Suprapubic skin (tissue), 4 donors: Measurements from ENCODE around the gene RAB3A. TPM values are rescaled to one million over a fixed set of nuclear protein-coding genes. Genes with fewer than 3 reads are reported as not detected.
"Not testable (repeated sequence)": the region's sequence is repeated elsewhere in the genome, so short reads cannot be mapped to it uniquely, and the experiment has no call there.

ENCODE experiments used
- DNase-seq, 2 donors: peaks; one replicate each; pipeline ENCODE4 v3.0.0-alpha.2; 2019; ENCODE audit warnings: low spot score in 2 of 2
- H3K27ac ChIP-seq: fragments of 200-600 bp; sonication (generic); one replicate; pipeline ENCODE4 v1.5.1; 2019
- H3K27me3 ChIP-seq: fragments of 200-600 bp; sonication (generic); one replicate; pipeline ENCODE4 v1.5.1; 2019
- H3K36me3 ChIP-seq: fragments of 200-600 bp; sonication (generic); one replicate; pipeline ENCODE4 v1.5.1; 2019
- H3K4me1 ChIP-seq: fragments of 200-600 bp; sonication (generic); one replicate; pipeline ENCODE4 v1.5.1; 2019
- H3K4me3 ChIP-seq: fragments of 200-600 bp; sonication (generic); one replicate; pipeline ENCODE4 v1.5.1; 2019; ENCODE audit warnings: mild to moderate bottlenecking
- H3K9me3 ChIP-seq: fragments of 200-600 bp; sonication (generic); one replicate; pipeline ENCODE4 v1.5.1; 2019
- CTCF ChIP-seq, 2 donors: fragments of 200-600 bp in 1 of 2; fragments of 450-650 bp in 1 of 2; sonication (generic) in 1 of 2; IDR thresholded peaks; one replicate each; pipeline ENCODE4 v1.5.1; 2016 to 2019; ENCODE audit warnings: antibody characterized with exemption in 2 of 2, mild to moderate bottlenecking in 1 of 2, moderate library complexity in 1 of 2
- EP300 ChIP-seq: sonication (generic); formaldehyde crosslinking; IDR thresholded peaks from one replicate; pipeline ENCODE4 v1.6.1; 2017; ENCODE audit warnings: antibody characterized with exemption
- POLR2A ChIP-seq, 2 donors: fragments of 450-650 bp; IDR thresholded peaks; one replicate each; pipeline ENCODE4 v1.6.1; 2017; ENCODE audit warnings: antibody characterized with exemption in 2 of 2, mild to moderate bottlenecking in 2 of 2, moderate library complexity in 2 of 2
- POLR2AphosphoS5 ChIP-seq, 3 donors: sonication (generic); formaldehyde crosslinking; IDR thresholded peaks; one replicate each; pipeline ENCODE4 v1.6.1; 2017; ENCODE audit warnings: antibody characterized with exemption in 3 of 3
- WGBS: methylation state at CpG from one replicate; pipeline ENCODE4 v1.1.5; 2018; 5-methylcytosine and 5-hydroxymethylcytosine counted together
- total RNA-seq, 4 donors: library from RNA; depleted of rRNA; stranded (reverse); fragments of >200 nt; gene quantifications; one replicate each; pipeline ENCODE4 v1.1.0, GENCODE V29; 2016

The RAB3A gene
- total RNA-seq, 4 donors from 2014 or later: 1.9 to 5.3 (median 1.9) TPM

GRCh38 chr19:18216789-18217188, 12.9 kb upstream of the RAB3A start:
- WGBS: 90% methylated on average over 7 of the region's 8 CpGs
- peaks cover 5% of the 10 kb centered on the region for H3K4me1 ChIP-seq
- TF ChIP-seq POLR2AphosphoS5 (IDR thresholded peaks at IDR 0.05) (no peak), POLR2A (IDR thresholded peaks at IDR 0.05) (no peak), CTCF (IDR thresholded peaks at IDR 0.05) (no peak), EP300 (no peak)
- no peaks in the 10 kb centered on the region for H3K9me3 ChIP-seq
- H3K4me3 ChIP-seq: no peak overlapping the region
- peaks cover 16% of the 10 kb centered on the region for H3K27me3 ChIP-seq
- no peak overlapping the region for H3K27ac ChIP-seq
- no peaks in the 10 kb centered on the region for H3K36me3 ChIP-seq
- DNase-seq: no peak

GRCh38 chr19:18214779-18215433, 11.1 kb upstream of the RAB3A start:
- Histone ChIP-seq H3K4me3 (no peak overlapping the region), H3K27ac (no peak overlapping the region), H3K36me3 (no peaks in the 10 kb centered on the region), H3K9me3 (no peaks in the 10 kb centered on the region), H3K4me1 (no peaks in the 10 kb centered on the region), H3K27me3 (no peaks in the 10 kb centered on the region)
- WGBS: 67% methylated on average over 7 of the region's 7 CpGs
- TF ChIP-seq POLR2A (IDR thresholded peaks at IDR 0.05): no peak
- TF ChIP-seq CTCF (IDR thresholded peaks at IDR 0.05): no peak
- TF ChIP-seq POLR2AphosphoS5 (IDR thresholded peaks at IDR 0.05): no peak
- no peak for TF ChIP-seq EP300
- no peak for DNase-seq

DNA sequence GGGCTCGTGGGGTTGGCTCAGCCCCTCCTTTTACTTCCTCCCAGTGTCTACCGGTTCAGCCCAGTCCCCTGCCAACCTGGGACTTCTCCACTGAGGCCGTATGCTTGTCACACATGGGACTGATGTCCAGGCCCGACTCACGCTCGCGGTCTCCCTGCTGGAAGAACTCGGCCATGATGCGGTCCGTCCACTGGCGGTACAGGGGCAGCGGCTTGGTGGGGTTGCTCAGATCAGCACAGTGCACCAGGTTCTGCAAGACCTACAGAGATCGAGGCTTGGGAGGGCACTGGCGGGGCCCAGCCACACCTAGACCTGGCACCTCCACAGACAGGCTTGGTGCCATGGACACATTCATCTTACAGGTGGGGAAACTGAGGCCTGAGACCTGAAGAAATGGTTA, 7.8 kb upstream of the RAB3A start:
- Histone ChIP-seq H3K27me3 (no peaks in the 10 kb centered on the region), H3K27ac (no peak overlapping the region), H3K9me3 (no peaks in the 10 kb centered on the region), H3K4me1 (no peaks in the 10 kb centered on the region), H3K4me3 (no peak overlapping the region), H3K36me3 (no peaks in the 10 kb centered on the region)
- WGBS: 81% methylated on average over 14 of the region's 14 CpGs
- no peak for TF ChIP-seq EP300
- TF ChIP-seq POLR2A (IDR thresholded peaks at IDR 0.05): no peak
- TF ChIP-seq CTCF (IDR thresholded peaks at IDR 0.05): no peak
- TF ChIP-seq POLR2AphosphoS5 (IDR thresholded peaks at IDR 0.05): no peak
- DNase-seq: no peak

DNA sequence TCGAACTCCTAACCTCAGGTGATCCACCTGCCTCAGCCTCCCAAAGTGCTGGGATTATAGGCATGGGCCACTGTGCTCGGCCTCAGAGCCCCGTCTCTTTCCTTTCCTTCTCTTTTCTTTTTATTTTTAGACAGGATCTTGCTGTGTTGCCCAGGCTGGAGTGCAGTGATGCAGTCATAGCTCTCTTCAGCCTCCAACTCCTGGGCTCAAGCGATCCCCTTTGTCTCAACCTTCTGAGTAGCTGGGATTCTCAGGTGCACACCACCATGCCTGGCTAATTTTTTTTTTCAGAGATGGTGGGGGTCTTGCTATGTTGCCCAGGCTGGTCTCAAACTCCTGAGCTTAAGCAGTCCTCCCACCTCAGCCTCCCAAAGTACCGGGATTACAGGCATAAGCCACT, 6.1 kb upstream of the RAB3A start:
- peaks cover 10% of the 10 kb centered on the region for H3K4me1 ChIP-seq
- DNase-seq, H3K9me3 ChIP-seq, H3K27ac ChIP-seq, H3K27me3 ChIP-seq, H3K4me3 ChIP-seq, H3K36me3 ChIP-seq: not testable (repeated sequence)
- 96% methylated on average over 5 of the region's 5 CpGs for WGBS

DNA sequence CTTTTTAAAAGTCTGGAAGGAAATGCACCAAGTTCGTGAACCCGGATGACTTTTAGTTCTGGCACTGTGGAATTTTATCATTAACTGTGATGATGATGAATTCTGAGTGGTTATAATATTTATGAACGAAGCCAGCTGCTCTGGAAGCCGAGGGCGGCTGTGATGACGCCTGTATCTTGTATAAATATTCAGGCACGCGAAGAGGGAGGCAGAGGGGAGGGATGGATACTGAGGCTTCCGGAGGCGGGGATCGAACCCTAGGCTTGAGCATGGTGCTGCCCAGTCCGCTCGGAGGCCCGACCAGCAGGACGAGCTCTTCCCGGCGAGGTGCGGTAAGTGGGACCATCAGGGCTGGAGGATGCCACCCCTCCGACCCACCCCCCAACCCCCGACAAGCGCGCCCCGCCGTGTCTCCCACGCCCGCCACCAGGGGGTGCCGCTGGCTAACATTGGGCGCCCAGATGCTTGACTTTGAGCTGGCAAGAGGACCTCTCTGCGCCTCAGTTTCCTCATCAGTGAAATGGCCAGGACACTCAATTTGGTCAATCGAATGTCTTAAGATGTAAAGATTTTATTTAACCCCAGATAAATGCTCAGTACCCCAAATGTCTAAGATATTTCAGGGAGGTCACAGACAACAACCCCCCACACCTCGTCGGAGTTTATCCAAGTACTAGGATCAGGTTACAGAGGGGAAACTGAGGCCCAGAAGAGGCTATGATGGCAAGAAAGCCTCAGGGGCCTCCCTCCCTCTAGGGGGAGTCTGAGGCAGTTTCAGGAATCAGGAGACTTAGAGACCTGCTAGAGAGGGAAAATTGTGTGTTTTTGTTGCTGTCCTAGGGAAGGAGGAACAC, 4.5 kb upstream of the RAB3A start:
- Histone ChIP-seq H3K4me1 (peaks cover 19% of the 10 kb centered on the region), H3K36me3 (no peaks in the 10 kb centered on the region), H3K27me3 (no peaks in the 10 kb centered on the region), H3K27ac (no peak overlapping the region), H3K4me3 (no peak overlapping the region), H3K9me3 (no peaks in the 10 kb centered on the region)
- DNase-seq: no peak
- TF ChIP-seq EP300: no peak
- peak in 1 of 2 donors; percentile 67 for TF ChIP-seq CTCF (IDR thresholded peaks at IDR 0.05)
- no peak for TF ChIP-seq POLR2AphosphoS5 (IDR thresholded peaks at IDR 0.05)
- TF ChIP-seq POLR2A (IDR thresholded peaks at IDR 0.05): no peak
- 29% methylated on average over 15 of the region's 32 CpGs for WGBS
